ENCODE measurements around the gene ZNF287. TPM values are rescaled to one million over a fixed set of nuclear protein-coding genes. Genes with fewer than 3 reads are reported as not detected.
"Not testable (repeated sequence)": the region's sequence is repeated elsewhere in the genome, so short reads cannot be mapped to it uniquely, and the experiment has no call there.

ZNF287 gene
- total RNA-seq, 1 experiment from 2014 or later = 5.4 TPM

GRCh38 chr17:16527298-16527697 lies 41.7 kb downstream of the ZNF287 start (continued):
- no peak for TF ChIP-seq ZNF425 (CRISPR knock-in tag; conservative IDR thresholded peaks at IDR 0.05)
- no peak for TF ChIP-seq TP53 (CRISPR knock-in tag; IDR thresholded peaks at IDR 0.05)
- TF ChIP-seq CTCF (IDR thresholded peaks at IDR 0.05) = no peak

- H3K36me3 Mint-ChIP-seq; POLR2A ChIA-PET; H3K9me3 Mint-ChIP-seq; DNase-seq (ENCODE audit: low spot score); H3K4me3 Mint-ChIP-seq; H3K27ac Mint-ChIP-seq; H3K4me1 Mint-ChIP-seq: not testable (repeated sequence)
- CTCF ChIA-PET = interaction anchor here (0.6 to 2.5 kb wide), 17 partner anchors 9 to 228 kb away, joined by 3 to 13 read pairs (median 4); partner anchors contain the start of genes CCDC144A and LRRC75A
- H3K27me3 Mint-ChIP-seq (ENCODE audit: low read depth) = peaks cover 33% of the 10 kb centered on the region
- ATAC-seq = peak; percentile 34
Observed at GRCh38 chr17:16525556-16525955, 43.4 kb downstream of the ZNF287 start.

GRCh38 chr17:16521070-16521727 lies 47.8 kb downstream of the ZNF287 start:
- Mint-ChIP-seq H3K27ac (no peak overlapping the region), H3K27me3 (ENCODE audit: low read depth) (peaks cover 20% of the 10 kb centered on the region), H3K36me3 (no peaks in the 10 kb centered on the region), H3K9me3 (no peaks in the 10 kb centered on the region; the same call in 1 of the 2 replicates), H3K4me1 (peaks cover 14% of the 10 kb centered on the region), H3K4me3 (no peak overlapping the region)
- DNase-seq (ENCODE audit: low spot score) (peak; percentile 64), ATAC-seq (peak; percentile 87)
- ChIA-PET CTCF (interaction anchor here (0.5 to 8.8 kb wide), 39 partner anchors 9 to 158 kb away, joined by 3 to 204 read pairs (median 5); partner anchors contain the start of genes LRRC75A and UBB), POLR2A (interaction anchor here (1.2 kb wide), 1 partner anchor 77 kb away, joined by 3 read pairs; no protein-coding TSS in a partner anchor)
- TF ChIP-seq HMGA2 (CRISPR knock-in tag; IDR thresholded peaks at IDR 0.05) = no peak
- TF ChIP-seq CTCF (IDR thresholded peaks at IDR 0.05) = peak; percentile 68
- no peak for TF ChIP-seq ZBTB21 (CRISPR knock-in tag; IDR thresholded peaks at IDR 0.05; ENCODE audit: borderline replicate concordance)
- TF ChIP-seq ETV6 (CRISPR knock-in tag; IDR thresholded peaks at IDR 0.05) = peak; percentile 32; the same call in 1 of the 2 replicates

- ChIA-PET CTCF (interaction anchor here (1.0 to 8.8 kb wide), 4 partner anchors 17 to 72 kb away, joined by 3 to 204 read pairs (median 18); no protein-coding TSS in a partner anchor), POLR2A (no interaction called here)
- ATAC-seq = no peak
- no peaks in the 10 kb centered on the region for H3K36me3 Mint-ChIP-seq
- DNase-seq (ENCODE audit: low spot score) = no peak
- H3K4me3 Mint-ChIP-seq = no peak overlapping the region
- peaks cover 24% of the 10 kb centered on the region for H3K27me3 Mint-ChIP-seq (ENCODE audit: low read depth)
- no peaks in the 10 kb centered on the region for H3K9me3 Mint-ChIP-seq
- peaks cover 15% of the 10 kb centered on the region for H3K4me1 Mint-ChIP-seq
- no peak overlapping the region for H3K27ac Mint-ChIP-seq
- TF ChIP-seq SOX15 (CRISPR knock-in tag; IDR thresholded peaks at IDR 0.05) (no peak), IRF2 (CRISPR knock-in tag; IDR thresholded peaks at IDR 0.05; ENCODE audit: borderline replicate concordance, low read depth) (no peak), FOXP4 (CRISPR knock-in tag; IDR thresholded peaks at IDR 0.05) (no peak), ZNF219 (CRISPR knock-in tag; IDR thresholded peaks at IDR 0.05; ENCODE audit: borderline replicate concordance) (no peak), SMAD4 (CRISPR knock-in tag; IDR thresholded peaks at IDR 0.05) (no peak), ZNF425 (CRISPR knock-in tag; conservative IDR thresholded peaks at IDR 0.05) (no peak), JAZF1 (CRISPR knock-in tag; IDR thresholded peaks at IDR 0.05) (no peak), HMGA2 (CRISPR knock-in tag; IDR thresholded peaks at IDR 0.05) (no peak), ATF6 (CRISPR knock-in tag; IDR thresholded peaks at IDR 0.05) (no peak), PRRX2 (CRISPR knock-in tag; IDR thresholded peaks at IDR 0.05) (no peak)
Observed at GRCh38 chr17:16519021-16519420, 50.0 kb downstream of the ZNF287 start.

All from WTC11 (cell line).